ENCODE data around the gene KCMF1. TPM values are rescaled to one million over a fixed set of nuclear protein-coding genes. Genes with fewer than 3 reads are reported as not detected.
"Not testable (repeated sequence)": the region's sequence is repeated elsewhere in the genome, so short reads cannot be mapped to it uniquely, and the experiment has no call there.

The KCMF1 gene
- polyA plus RNA-seq (ENCODE audit: insufficient read length): 43.9 TPM

DNA sequence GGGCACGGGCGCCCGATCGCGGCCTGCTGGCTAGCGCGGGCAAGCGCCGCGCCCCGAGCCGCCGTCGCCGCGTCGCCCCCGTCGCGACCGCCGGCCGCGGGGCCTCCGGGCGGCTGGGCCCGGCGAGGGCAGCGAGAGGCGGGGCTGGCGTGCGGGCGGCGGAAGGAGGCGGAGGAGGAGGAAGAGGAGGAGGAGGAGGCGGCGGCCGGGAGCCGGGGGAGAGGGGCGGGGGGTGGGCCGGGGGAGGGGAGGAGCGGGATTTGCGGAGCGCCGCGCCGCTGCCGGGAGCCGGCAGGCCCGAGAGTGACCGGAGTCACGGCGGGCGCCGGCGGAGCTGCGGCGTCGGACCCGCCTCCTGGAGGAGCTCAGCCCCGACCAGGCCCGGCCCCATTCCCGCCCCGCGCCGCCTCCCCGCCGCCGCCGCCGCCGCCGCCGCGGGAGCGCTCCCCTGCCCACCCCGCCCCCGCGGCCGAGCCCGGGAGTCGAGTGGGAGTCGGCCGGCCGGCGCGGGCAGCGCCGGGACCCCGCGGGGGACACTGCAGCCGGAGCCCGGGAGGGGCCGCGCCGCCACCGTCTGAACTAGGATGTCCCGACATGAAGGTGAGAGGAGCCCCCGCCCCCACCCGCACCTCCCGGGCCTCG, at the start of gene KCMF1:
KCMF1 (plus strand) TSS at position 294 of the 642 bp plus-strand sequence; CDS start at position 585, 291 bp downstream.
- DNase-seq (ENCODE audit: low read depth): no peak

DNA sequence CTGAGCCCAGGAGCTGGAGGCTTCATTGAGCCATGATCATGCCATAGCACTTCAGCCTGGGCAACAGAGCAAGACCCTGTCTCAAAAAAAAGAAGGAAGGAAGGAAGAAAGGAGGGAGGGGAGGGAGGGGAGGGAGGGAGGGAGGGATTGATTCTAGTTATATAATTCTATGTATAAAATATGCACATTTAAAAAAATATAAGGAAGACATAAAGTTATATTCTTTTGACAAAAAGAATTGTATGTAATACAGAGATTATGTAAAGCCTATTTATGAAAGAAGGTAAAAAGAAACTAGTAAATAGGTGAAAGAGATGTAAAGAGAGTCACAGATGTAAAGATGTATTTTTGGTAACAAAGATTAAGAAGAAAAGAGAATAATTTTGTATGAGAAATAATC, 48.0 kb upstream of the KCMF1 start:
- no peak for DNase-seq (ENCODE audit: low read depth)

DNA sequence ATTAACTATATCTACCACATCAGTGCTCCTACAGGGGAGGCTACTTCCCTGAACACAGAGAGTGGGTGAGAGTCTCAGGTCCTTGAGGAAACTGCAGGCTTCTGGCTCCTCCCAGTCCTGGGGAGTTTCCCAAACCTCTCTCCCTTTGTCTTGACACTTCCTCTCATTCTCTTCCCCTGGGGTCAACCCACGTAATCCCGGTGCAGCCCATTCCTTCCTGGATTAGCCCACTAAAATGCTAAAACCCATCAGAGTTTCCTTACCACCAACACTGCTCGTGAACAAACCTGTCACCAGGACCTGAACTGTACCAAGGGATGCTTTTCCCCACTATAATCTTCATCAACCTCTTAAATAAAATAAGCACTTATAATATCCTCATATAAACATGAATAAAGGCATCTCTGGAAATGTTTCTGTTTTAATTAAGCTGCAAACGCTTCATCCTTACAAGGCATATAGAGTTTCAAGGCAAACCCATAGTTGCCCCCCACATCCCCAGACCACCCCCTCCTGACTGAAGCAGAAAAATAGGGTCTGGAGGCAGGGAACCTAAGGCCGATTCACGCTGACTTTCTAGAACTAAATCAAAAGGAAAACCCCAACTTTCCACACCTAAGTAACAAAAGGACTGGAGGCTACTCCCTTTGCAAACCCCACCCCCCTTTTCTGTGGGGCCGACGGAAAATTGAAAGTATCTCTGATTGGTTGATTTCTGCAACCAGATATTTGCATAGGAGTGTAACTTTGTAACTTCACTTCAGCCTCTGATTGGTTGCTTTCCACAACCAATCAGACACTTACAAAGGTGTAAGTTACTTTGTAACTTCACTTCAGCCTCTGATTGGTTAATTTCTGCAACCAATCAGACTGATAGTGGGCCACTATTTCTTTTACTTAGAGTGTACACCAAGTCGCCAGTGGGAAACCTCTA, 46.5 kb upstream of the KCMF1 start:
- no peak for DNase-seq (ENCODE audit: low read depth)

DNA sequence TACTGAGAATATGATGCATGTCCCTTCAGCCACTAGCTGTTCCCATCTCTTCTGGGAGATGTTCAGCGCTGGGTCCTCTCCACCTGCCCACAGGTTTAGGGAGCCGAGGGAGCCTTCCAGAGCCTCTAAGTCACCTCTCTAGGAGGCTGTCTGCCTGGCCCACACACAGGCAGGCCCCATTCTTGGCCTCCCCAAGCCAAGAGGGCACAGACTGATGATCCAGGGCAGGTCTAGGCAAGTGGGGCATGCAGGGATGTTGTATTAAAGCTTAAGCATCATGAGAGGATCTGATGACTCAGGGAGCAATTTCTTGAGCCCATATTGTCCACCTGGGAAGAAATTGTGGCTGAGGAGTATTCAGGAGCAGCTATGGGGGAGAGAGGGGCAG, 45.6 kb upstream of the KCMF1 start:
- no peak for DNase-seq (ENCODE audit: low read depth)

DNA sequence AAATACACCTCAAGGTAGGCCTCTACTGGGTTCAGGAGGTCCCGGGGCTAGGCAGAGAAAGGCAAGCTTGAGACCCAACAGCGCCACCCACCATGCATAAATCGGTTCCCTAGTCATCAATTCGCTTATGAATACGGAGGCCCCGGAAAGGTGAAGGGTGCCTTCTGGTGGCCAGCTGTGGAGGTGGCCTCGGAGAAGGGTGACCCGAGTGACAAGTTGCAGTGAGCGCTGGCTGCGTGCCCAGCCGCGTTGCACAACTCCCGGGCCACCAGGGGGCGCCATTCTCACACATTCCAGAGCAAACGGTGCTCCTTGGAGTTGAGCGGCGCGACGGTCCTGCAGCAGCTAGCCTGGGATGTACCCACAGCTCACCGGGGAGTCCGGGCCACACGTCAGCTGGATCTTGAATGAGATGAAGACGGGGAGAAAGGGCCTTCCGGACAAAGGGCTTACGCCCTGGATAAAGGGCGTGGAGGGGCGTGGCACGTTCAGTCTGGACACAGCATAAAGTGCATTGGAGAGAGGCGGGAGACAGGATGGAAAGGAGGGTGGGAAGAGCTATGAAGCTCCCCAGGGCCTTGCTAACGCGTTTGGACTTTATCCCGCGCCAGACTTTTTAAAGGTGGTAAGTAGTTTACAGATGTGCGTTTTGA, 45.1 kb upstream of the KCMF1 start:
- no peak for DNase-seq (ENCODE audit: low read depth)

DNA sequence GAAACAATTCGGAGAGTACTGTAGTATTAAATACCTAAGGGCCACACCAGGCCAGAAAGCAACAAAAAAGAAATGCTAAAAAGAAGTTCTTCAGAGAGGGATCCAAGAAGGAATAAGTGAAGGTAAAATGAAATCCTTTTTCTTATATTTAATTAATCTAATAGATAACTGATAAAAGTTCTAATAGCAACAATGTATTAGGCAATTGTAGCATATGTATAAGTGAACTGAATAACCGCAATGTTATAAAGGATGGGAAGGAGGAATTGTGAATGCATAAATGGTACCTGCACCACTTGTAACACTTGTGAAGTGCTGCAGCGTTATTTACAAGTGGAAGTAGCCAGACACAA, 43.7 kb upstream of the KCMF1 start:
- no peak for DNase-seq (ENCODE audit: low read depth)

DNA sequence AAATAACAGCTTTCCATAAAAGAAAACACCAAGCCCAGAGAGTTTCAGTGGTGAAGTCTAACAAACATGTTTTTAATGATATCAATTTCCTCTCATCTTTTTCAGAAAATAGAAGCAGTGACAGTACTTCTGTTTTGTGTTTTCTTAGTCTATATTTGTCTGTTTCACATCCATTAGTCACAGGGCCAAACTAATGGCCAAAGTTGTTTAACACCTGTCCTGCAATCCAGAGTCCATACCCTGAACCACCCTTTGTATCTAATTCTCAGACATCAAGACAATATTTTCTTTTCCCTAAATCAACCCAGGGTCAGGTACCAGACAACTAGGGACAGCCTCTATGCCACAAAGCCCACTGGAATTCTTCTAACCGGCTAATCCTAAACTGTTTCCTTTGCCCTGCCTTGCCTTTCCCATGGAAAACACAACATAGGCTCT, 39.6 kb upstream of the KCMF1 start:
- no peak for DNase-seq (ENCODE audit: low read depth)

DNA sequence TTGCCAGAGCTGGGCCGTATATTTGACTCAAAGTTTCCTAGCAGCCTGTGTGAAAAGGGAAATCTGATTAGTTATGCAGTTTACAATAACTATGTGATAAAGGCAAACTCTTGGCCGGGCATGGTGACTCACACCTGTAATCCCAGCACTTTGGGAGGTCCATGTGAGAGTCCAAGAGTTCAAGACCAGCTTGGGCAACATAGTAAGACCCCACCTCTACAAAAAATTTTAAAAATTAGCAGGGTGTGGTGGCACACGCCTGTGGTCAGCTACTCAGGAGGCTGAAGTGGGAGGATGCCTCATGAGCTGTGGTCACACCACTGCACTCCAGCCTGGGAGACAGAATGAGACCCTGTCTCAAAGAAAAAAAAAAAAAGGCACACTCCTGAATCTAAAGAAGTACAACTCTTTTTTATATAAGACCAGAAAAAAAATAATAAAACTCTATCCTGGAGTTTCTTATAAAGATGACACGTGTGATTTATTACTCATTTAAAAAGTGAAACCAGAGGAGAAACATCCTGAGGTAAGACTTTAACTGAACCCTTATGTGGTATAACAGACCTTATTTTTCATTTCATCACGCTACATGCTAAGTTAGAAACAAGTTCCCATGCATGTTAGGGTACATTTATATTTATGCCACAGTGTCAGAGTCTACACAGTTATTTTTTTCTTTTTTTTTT, 32.6 kb upstream of the KCMF1 start:
- no peak for DNase-seq (ENCODE audit: low read depth)

GRCh38 chr2:84939426-84940087, 31.4 kb upstream of the KCMF1 start:
- DNase-seq (ENCODE audit: low read depth): no peak

DNA sequence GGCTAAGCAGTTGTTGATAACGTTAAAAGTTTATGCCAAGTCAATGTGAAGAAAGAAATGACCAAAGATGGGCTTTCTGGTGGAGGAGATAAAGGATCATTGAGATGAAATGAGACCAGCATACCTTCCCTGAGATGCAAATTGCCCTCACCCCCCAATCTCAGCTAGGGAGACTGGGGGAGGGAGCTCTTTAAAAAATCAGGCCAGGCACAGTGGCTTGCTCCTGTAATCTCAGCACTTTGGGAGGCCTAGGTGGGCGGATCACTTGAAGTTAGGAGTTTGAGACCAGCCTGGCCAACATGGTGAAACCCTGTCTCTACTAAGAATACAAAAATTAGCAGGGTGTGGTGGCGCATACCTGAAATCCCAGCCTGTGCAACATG, 30.9 kb upstream of the KCMF1 start:
- DNase-seq (ENCODE audit: low read depth): no peak

GRCh38 chr2:84940831-84941412, 30.0 kb upstream of the KCMF1 start:
- no peak for DNase-seq (ENCODE audit: low read depth)

- DNase-seq (ENCODE audit: low read depth): no peak
These were observed 28.8 kb upstream of the KCMF1 start for GRCh38 chr2:84942166-84942565.

DNA sequence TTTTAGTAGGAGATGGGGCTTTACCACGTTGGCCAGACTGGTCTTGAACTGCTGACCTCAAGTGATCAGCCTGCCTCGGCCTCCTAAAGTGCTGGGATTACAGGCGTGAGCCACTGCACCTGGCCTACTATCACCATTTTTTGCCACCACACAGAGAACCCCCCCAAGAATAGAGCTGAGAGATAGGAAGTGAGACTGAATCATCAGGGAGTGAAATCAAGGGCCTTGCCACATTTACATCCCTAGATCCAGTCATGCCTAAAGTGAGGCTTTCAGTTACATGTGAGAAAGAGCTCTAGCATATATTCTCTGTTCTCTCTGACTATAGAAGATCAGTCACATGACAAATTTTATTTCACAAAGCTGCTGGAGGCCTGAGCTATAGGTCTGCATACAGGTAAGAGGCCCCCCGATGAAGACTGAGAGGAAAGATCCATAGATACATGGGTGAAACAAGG, 28.0 kb upstream of the KCMF1 start:
- DNase-seq (ENCODE audit: low read depth): no peak

DNA sequence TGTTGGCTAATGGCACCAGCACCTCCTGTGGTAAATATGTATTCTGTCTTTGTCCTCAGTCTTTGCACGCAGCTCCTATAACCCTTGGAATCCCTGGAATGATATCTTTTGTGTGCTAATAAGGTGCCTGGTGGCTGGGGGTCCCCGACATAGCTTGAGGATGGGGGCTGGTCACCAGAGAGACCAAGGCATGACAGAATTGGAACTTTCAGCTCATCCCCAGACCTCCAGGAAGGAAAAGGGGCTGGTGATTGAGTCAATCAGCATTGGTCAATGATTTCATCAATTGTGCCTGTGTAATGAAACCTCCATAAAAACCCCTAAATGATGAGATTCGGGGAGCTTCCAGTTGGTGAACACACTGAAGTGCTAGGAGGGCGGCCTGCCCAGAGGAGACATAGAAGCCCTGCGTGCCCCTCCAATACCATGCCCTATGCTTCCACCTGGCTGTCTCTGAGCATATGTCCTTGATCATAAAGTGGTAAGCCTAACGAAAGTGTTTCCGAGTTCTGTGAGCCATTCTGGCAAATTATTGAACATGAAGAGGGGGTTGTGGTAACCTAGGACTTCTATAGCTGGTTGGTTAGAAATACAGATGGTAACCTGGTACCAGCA, 26.6 kb upstream of the KCMF1 start:
- no peak for DNase-seq (ENCODE audit: low read depth)

DNA sequence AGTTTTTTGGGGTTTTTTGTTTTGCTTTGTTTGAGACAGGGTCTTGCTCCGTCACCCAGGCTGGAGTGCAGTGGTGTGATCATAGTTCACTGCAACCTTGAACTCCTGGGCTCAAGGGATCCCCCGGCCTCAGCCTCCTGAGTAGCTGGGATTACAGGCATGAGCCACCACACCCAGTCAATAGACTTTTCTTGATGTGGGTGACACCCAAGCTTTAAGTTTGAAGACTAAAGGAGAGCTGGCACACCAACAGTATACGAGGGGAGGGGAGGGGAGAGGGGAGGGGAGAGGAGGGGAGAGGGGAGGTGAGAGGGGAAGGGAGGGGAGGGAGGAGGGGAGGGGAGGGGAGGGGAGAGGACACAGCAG, 25.1 kb upstream of the KCMF1 start:
- not testable (repeated sequence) for DNase-seq (ENCODE audit: low read depth)

GRCh38 chr2:84946204-84947009, 24.6 kb upstream of the KCMF1 start:
- DNase-seq (ENCODE audit: low read depth): no peak

GRCh38 chr2:84947010-84947593, 23.9 kb upstream of the KCMF1 start:
- DNase-seq (ENCODE audit: low read depth): no peak

GRCh38 chr2:84953535-84953934, 17.4 kb upstream of the KCMF1 start:
- no peak for DNase-seq (ENCODE audit: low read depth)

DNA sequence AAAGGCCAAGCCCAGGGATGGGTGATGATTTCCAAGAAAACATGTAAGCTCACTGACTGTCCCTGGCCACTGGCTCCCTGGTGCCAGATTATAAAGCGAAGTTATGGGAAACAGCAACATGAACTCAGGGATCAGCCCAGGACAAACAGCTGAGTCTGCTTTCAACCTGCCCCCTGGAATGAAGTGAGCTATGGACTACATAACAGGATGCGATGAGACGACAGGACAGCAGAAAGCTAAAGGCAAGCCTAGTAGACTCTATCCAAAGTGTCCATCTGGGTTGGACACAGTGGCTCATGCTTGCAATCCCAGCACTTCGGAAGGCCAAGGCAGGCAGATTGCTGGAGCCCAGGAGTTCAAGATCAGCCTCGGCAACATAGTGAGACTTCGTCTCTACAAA, 16.6 kb upstream of the KCMF1 start:
- no peak for DNase-seq (ENCODE audit: low read depth)
